Neural cell (in vitro differentiated cells): ENCODE data around the gene MICAL2. TPM values are rescaled to one million over a fixed set of nuclear protein-coding genes. Genes with fewer than 3 reads are reported as not detected.

Source experiments
- H2AFZ ChIP-seq: fragments of 200-600, 300-800 bp; sonication (generic), shearing (Covaris generic); 2 replicates; pipeline ENCODE4 v1.6.0; 2014; ENCODE audit warnings: low read depth, mild to moderate bottlenecking, antibody characterized with exemption, low read length, moderate library complexity
- H3F3A ChIP-seq: fragments of 200-600 bp; shearing (Covaris generic); 2 replicates; pipeline ENCODE4 v1.6.1; 2016; ENCODE audit warnings: mild to moderate bottlenecking, moderate library complexity, mixed read lengths, antibody characterized with exemption, low read length; ENCODE audit not compliant: insufficient read depth, poor library complexity, severe bottlenecking
- H3K27ac ChIP-seq: fragments of 200-600, 300-800 bp; sonication (generic), shearing (Covaris generic); 2 replicates; pipeline ENCODE4 v1.5.1; 2014; ENCODE audit warnings: mild to moderate bottlenecking, low read length, moderate library complexity
- H3K27me3 ChIP-seq: fragments of 300-800, 200-600 bp; sonication (generic), shearing (Covaris generic); 2 replicates; pipeline ENCODE4 v1.6.0; 2014; ENCODE audit warnings: mild to moderate bottlenecking, low read depth, low read length, moderate library complexity; ENCODE audit not compliant: insufficient read depth
- H3K36me3 ChIP-seq: fragments of 300-800, 200-600 bp; sonication (generic), shearing (Covaris generic); 2 replicates; pipeline ENCODE4 v1.5.1; 2014; ENCODE audit warnings: mild to moderate bottlenecking, antibody characterized with exemption, low read length, moderate library complexity; ENCODE audit not compliant: insufficient read depth
- H3K4me2 ChIP-seq: fragments of 300-800, 200-600 bp; sonication (generic), shearing (Covaris generic); 2 replicates; pipeline ENCODE4 v1.6.0; 2014; ENCODE audit warnings: mild to moderate bottlenecking, low read length
- H3K4me3 ChIP-seq: fragments of 300-800, 200-600 bp; sonication (generic), shearing (Covaris generic); 2 replicates; pipeline ENCODE4 v1.5.1; 2014; ENCODE audit warnings: mild to moderate bottlenecking, low read length, moderate library complexity
- H3K79me2 ChIP-seq: fragments of 200-600 bp; shearing (Covaris generic); replicated peaks from 2 replicates; pipeline ENCODE4 v1.6.0; 2014; ENCODE audit warnings: mild to moderate bottlenecking, low read length, moderate library complexity; ENCODE audit not compliant: insufficient read depth
- H3K9ac ChIP-seq: fragments of 300-800, 200-600 bp; sonication (generic), shearing (Covaris generic); 2 replicates; pipeline ENCODE4 v1.6.1; 2016; ENCODE audit warnings: mild to moderate bottlenecking, low read length, mixed read lengths
- H3K9me2 ChIP-seq: fragments of 200-600 bp; shearing (Covaris generic); 2 replicates; pipeline ENCODE4 v1.6.1; 2016; ENCODE audit warnings: mild to moderate bottlenecking, low read length, mixed read lengths; ENCODE audit not compliant: insufficient read depth
- H3K9me3 ChIP-seq: fragments of 200-600, 300-800 bp; sonication (generic), shearing (Covaris generic); 2 replicates; pipeline ENCODE4 v1.6.1; 2016; ENCODE audit warnings: mild to moderate bottlenecking, mixed run types, low read length, moderate library complexity, mixed read lengths
- H4K20me1 ChIP-seq: fragments of 200-600 bp; shearing (Covaris generic); 2 replicates; pipeline ENCODE4 v1.6.1; 2016; ENCODE audit warnings: mild to moderate bottlenecking, mixed run types; ENCODE audit not compliant: insufficient read depth
- CTCF ChIP-seq: fragments of 450-650 bp; IDR thresholded peaks from 2 replicates; pipeline ENCODE4 v1.5.1; 2014; ENCODE audit warnings: antibody characterized with exemption, mild to moderate bottlenecking, moderate library complexity; ENCODE audit not compliant: poor library complexity, severe bottlenecking
- EP300 ChIP-seq: fragments of 450-650 bp; conservative IDR thresholded peaks from 2 replicates; pipeline ENCODE4 v1.6.1; 2014; ENCODE audit warnings: antibody characterized with exemption, mild to moderate bottlenecking, moderate library complexity; ENCODE audit not compliant: poor library complexity, severe bottlenecking
- EZH2 ChIP-seq: fragments of 200-600, 300-800 bp; shearing (Covaris generic), sonication (generic); IDR thresholded peaks from 2 replicates; pipeline ENCODE4 v1.6.1; 2014; ENCODE audit warnings: antibody characterized with exemption, low read length, borderline replicate concordance, mild to moderate bottlenecking; ENCODE audit not compliant: insufficient read depth, poor library complexity, severe bottlenecking
- MXI1 ChIP-seq: fragments of 450-650 bp; conservative IDR thresholded peaks from 2 replicates; pipeline ENCODE4 v1.6.1; 2014; ENCODE audit warnings: antibody characterized with exemption, mild to moderate bottlenecking; ENCODE audit not compliant: poor library complexity, severe bottlenecking
- POLR2AphosphoS5 ChIP-seq: IDR thresholded peaks from 2 replicates; pipeline ENCODE4 v1.6.1; 2012
- RAD21 ChIP-seq: fragments of 450-650 bp; conservative IDR thresholded peaks from 2 replicates; pipeline ENCODE4 v1.6.1; 2014; ENCODE audit warnings: antibody characterized with exemption, mild to moderate bottlenecking, moderate library complexity
- SMC3 ChIP-seq: fragments of 450-650 bp; conservative IDR thresholded peaks from 2 replicates; pipeline ENCODE4 v1.6.1; 2014; ENCODE audit warnings: antibody characterized with exemption, mild to moderate bottlenecking, moderate library complexity; ENCODE audit not compliant: poor library complexity
- TAF1 ChIP-seq: IDR thresholded peaks from 2 replicates; pipeline ENCODE4 v1.6.1; 2012; ENCODE audit warnings: low read depth
- polyA plus RNA-seq: library from polyadenylated mRNA; depleted of rRNA; stranded (reverse); fragments of >200 nt; gene quantifications from 2 replicates; pipeline ENCODE4 v1.2.3, GENCODE V29; 2014
- TF ChIP-seq, protein P1 (sequence below): IDR thresholded peaks from 2 replicates; pipeline ENCODE4 v1.6.1; 2012; ENCODE audit warnings: borderline replicate concordance

The MICAL2 gene
- polyA plus RNA-seq, 1 donor from 2014 or later = 2.2 TPM

DNA sequence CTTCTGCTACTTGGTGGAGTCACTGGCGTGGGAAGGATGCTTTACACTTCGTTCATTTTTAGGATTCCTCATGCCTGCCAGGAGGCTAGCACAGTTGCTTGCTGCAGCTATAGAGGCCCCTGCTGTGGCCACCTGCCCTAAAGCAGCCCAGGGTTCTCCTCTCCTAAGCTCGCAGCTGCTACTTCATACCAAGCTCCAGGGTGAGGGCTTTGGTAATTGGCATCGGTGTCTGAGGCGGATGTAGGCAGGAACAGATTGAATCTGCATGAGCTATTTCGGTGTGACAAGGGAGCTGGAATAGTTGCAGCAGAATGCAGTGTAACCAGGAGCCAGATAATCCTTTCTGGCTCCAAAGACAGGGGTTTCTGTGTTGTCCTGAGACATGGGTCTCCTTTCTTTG lies 133.1 kb downstream of the MICAL2 start:
- TF ChIP-seq EZH2 (no peak), SMC3 (no peak), CTCF (no peak), MXI1 (no peak), RAD21 (no peak), TAF1 (no peak), EP300 (no peak), POLR2AphosphoS5 (no peak)
- TF ChIP-seq, protein P1, sequence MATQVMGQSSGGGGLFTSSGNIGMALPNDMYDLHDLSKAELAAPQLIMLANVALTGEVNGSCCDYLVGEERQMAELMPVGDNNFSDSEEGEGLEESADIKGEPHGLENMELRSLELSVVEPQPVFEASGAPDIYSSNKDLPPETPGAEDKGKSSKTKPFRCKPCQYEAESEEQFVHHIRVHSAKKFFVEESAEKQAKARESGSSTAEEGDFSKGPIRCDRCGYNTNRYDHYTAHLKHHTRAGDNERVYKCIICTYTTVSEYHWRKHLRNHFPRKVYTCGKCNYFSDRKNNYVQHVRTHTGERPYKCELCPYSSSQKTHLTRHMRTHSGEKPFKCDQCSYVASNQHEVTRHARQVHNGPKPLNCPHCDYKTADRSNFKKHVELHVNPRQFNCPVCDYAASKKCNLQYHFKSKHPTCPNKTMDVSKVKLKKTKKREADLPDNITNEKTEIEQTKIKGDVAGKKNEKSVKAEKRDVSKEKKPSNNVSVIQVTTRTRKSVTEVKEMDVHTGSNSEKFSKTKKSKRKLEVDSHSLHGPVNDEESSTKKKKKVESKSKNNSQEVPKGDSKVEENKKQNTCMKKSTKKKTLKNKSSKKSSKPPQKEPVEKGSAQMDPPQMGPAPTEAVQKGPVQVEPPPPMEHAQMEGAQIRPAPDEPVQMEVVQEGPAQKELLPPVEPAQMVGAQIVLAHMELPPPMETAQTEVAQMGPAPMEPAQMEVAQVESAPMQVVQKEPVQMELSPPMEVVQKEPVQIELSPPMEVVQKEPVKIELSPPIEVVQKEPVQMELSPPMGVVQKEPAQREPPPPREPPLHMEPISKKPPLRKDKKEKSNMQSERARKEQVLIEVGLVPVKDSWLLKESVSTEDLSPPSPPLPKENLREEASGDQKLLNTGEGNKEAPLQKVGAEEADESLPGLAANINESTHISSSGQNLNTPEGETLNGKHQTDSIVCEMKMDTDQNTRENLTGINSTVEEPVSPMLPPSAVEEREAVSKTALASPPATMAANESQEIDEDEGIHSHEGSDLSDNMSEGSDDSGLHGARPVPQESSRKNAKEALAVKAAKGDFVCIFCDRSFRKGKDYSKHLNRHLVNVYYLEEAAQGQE = no peak
- H2AFZ ChIP-seq = no peak overlapping the region
- H3K27me3 ChIP-seq = no peaks in the 10 kb centered on the region
- no peaks in the 10 kb centered on the region for H3K79me2 ChIP-seq
- no peaks in the 10 kb centered on the region for H3K9me2 ChIP-seq
- no peaks in the 10 kb centered on the region for H4K20me1 ChIP-seq
- no peak overlapping the region for H3K9ac ChIP-seq
- no peak overlapping the region for H3K27ac ChIP-seq
- H3K4me3 ChIP-seq = no peak overlapping the region
- no peaks in the 10 kb centered on the region for H3K36me3 ChIP-seq
- H3K4me2 ChIP-seq = no peak overlapping the region
- H3K9me3 ChIP-seq = no peaks in the 10 kb centered on the region
- H3F3A ChIP-seq = no peaks in the 10 kb centered on the region

DNA sequence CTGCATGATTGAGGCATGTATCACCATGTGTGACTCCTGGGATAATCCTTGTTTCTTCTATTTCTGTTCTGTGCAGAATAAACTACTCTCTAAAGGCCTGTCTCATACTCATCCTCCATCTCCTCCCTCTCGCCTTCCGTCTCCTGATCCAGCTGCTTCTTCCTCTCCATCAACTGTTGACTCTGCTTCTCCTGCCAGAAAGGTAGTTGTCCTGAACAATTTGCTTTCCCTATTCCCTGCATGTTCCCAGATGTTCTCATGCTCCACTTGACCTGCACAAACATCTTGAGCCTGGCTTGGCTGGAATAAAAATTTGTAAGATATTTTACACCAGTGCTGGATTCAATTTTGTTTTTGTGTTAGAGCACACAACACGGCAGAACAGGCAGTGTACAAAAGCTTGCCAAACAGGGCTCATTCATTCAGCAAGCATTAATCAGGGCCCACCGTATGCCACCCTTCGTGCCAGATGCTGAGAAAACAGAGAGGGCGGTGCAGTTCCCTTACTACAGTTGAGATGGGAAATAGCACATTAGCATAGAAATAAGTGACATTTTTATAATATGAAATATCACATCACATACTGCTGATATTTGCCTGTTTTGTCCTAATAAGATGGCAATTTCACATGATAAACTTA lies 133.6 kb downstream of the MICAL2 start:
- TF ChIP-seq, protein P1 = no peak
- no peak for TF ChIP-seq SMC3
- no peak for TF ChIP-seq MXI1
- TF ChIP-seq EZH2 = no peak
- TF ChIP-seq POLR2AphosphoS5 = no peak
- no peak for TF ChIP-seq RAD21
- TF ChIP-seq CTCF = no peak
- TF ChIP-seq TAF1 = no peak
- no peaks in the 10 kb centered on the region for H3K36me3 ChIP-seq
- H2AFZ ChIP-seq = no peak overlapping the region
- no peaks in the 10 kb centered on the region for H3K9me3 ChIP-seq
- H3K9me2 ChIP-seq = no peaks in the 10 kb centered on the region
- no peak overlapping the region for H3K4me3 ChIP-seq
- H3K9ac ChIP-seq = no peak overlapping the region
- H3F3A ChIP-seq = no peaks in the 10 kb centered on the region
- no peaks in the 10 kb centered on the region for H3K79me2 ChIP-seq
- no peaks in the 10 kb centered on the region for H3K27me3 ChIP-seq
- no peak overlapping the region for H3K27ac ChIP-seq
- H3K4me2 ChIP-seq = no peak overlapping the region
- H4K20me1 ChIP-seq = no peaks in the 10 kb centered on the region
